DMS 273 (cell line): ENCODE results near the gene FAM167B.

Experiments
- DNase-seq: peaks from one replicate; lab custom pipeline; 2025; ENCODE audit not compliant: unreplicated experiment; lab: John Stamatoyannopoulos, UW

FAM167B gene

DNA sequence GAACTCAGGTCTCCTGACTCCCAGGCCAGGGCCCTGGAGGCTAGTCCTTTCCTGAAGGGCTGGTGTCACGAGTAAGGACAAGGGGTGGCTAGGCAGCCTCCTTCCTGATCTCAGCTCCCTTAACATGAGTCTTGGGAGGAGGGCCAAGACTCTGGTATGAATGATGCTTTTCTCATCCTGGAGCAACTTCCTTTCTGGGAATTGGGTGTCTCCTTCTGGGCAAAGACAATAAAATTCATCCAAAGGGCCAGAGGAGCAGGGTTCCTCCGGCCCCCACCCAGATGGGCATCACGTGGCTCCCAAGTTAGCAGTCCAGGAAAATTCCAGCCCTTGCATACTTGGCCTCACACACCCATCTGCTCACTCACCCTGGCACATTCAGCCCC lies at the start of gene FAM167B:
FAM167B (plus strand) TSS at position 335 of the 386 bp plus-strand sequence. CDS start 200 bp downstream, outside the sequence.
- no peak for DNase-seq

DNA sequence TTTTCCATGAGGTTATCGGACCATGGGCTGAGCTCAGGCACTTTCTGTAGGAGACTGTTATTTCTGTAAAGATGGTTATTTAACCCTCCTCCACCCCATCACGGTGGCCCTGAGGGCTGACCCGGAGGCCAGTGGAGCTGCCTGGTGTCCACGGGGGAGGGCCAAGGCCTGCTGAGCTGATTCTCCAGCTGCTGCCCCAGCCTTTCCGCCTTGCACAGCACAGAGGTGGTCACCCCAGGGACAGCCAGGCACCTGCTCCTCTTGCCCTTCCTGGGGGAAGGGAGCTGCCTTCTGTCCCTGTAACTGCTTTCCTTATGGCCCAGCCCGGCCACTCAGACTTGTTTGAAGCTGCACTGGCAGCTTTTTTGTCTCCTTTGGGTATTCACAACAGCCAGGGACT lies 49.2 kb upstream of the FAM167B start:
- DNase-seq: peak; percentile 35

DNA sequence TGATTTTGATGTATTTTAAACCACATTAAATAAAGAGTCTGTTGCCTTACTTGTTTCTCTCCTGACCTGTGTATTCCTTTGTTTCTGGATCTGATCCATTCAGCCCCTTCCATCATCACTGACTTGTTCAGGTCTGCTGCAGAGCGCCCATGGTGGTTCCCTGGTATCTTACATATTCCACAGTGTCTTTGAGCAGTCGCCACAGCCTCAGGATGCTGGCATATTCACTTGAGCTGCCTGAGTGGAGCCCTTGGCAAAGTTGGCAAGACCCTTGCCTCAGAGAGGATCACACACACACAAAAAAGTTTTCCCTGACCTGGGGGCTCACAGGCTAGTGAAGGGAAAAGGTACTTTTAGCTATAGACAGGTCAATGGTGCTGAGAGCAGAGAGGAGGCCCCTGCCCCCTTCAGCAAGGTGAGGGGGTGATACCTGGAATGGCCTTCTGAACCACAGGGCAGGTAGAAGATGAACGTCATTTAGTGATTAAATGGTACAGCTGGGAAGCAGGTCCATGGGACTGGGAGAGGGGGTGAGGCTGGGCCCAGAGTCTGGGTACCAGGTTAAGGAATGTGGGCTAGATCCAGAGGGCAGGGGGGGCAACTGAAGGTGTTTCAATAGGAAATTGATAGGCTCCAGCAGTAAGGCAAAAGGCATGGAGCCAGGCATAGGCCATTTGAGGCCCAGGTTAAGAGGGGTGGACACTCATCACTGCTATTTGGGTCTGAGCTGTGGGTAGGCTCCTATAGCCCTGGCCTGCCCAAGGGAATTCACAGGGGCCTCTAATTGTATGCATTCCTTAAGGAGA lies 48.6 kb upstream of the FAM167B start:
- no peak for DNase-seq

GRCh38 chr1:32199043-32199716 lies 47.8 kb upstream of the FAM167B start:
- DNase-seq: no peak

DNA sequence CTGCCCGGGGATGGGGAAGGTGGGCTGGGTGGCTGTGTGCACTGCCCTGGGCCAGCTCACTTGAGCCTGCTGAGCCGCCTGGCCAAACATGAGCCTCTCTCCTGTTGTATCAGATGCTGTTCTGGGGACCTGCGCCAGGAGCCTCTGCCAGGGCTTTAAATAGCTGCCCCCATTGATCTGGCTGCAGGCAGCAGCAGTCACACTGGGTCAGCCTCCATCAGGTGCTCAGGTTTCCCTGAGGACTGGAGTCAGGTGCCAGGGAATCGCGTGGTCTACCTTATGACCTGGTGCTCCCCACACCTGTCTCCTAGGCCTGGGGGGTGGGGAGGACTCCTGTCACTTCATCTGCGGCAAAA lies 47.3 kb upstream of the FAM167B start:
- peak; percentile 54 for DNase-seq

GRCh38 chr1:32200226-32201010 lies 46.6 kb upstream of the FAM167B start, which contains the start of gene CCDC28B:
TSS of gene CCDC28B (plus strand) at chr1:32200595. CDS start at chr1:32201936, 1,341 bp downstream.
- DNase-seq: peak; percentile 82

GRCh38 chr1:32201011-32201855 lies 45.8 kb upstream of the FAM167B start:
- no peak for DNase-seq

DNA sequence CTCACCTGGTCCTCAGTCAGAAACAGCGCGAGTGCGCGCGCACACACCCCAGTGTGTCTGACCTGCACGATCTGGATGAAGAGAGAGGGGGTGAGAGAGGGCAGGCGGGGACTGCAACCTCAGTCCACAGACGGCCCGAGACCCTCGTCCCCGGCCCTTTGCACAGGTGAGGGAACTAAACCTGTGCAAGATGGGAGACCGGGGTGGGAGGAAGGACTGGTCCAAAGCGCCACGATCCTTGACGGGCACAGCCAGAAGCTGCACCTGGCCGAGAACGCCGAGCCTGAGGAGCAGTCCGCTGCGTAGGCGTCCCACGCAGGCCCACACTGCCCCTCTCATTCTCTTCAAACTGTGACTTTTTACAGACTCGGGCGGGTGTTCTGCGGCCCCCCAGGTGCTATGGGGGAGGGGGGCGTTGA lies 42.1 kb upstream of the FAM167B start:
- no peak for DNase-seq

DNA sequence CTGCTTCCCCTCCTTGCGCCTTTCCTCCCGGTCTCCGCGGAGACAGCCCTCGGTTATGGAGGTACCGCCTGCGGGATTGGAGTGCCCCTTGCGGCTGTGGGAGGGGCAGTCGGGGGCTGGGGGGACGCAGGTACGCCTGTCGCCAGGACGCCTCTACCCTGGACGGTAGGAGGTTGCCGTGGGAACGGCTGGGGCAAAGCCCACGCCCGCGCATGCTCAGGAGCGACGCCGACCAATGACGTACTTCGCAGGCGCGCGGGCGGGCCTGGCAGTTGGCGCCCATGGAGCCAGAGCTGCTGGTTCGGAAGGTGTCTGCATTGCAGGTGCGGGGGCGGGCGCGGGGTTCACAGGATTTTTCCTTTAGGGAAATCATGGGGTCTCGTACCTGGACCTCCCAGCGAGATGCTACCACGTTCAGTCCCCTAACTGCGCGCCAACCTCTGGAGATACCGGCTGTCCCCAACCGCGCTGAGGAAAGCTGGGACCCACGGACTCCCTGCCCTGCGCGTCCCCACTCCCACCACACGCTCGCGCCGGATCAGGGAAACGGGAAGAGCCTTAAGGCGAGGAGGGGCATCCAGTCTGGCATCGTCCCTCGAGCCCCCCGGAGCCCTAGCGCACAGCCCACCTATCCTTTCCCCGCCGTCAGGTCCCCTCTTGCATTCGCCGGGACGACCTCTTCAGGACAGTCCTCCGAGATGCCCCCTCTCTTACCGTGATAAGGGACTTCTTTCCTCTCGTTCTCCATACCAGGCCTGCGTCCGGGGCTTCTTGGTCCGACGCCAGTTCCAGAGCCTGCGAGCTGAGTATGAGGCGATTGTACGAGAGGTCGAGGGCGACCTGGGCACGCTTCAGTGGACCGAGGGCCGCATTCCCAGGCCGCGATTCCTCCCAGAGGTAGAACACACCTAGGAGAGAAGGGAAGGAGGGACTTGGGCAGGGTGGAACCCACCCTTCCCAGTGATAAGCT lies 41.3 kb upstream of the FAM167B start, which contains the start of gene IQCC:
IQCC (plus strand) TSS at position 271 of the 970 bp plus-strand sequence; CDS start at position 282, 11 bp downstream.
- peak; percentile 96 for DNase-seq

DNA sequence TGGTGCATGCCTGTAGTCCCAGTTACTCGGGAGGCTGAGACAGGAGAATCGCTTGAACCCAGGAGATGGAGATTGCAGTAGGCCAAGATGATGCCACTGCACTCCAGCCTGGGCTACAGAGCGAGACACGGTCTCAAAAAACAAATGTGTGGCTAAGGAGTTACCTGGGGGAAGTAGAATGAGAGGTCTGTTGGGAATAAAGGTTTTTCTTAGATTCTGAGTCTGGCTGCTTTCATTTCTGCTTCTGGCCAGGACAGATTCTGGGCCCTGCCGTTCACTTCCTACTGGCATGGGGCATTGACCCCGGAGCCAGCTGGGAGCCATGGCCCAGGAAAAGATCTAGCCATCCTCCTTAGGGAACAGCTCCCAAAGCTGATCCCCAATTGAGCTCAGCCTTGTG lies 38.6 kb upstream of the FAM167B start:
- DNase-seq: no peak

GRCh38 chr1:32208891-32209328 lies 38.1 kb upstream of the FAM167B start, which contains the start of gene DCDC2B:
TSS of gene DCDC2B (plus strand) at chr1:32209089. CDS start at chr1:32209094, 5 bp downstream.
- peak; percentile 98 for DNase-seq

GRCh38 chr1:32215629-32216480 lies 31.2 kb upstream of the FAM167B start:
- peak; percentile 87 for DNase-seq

- DNase-seq: no peak
Observed at GRCh38 chr1:32216566-32216965, 30.5 kb upstream of the FAM167B start.

DNA sequence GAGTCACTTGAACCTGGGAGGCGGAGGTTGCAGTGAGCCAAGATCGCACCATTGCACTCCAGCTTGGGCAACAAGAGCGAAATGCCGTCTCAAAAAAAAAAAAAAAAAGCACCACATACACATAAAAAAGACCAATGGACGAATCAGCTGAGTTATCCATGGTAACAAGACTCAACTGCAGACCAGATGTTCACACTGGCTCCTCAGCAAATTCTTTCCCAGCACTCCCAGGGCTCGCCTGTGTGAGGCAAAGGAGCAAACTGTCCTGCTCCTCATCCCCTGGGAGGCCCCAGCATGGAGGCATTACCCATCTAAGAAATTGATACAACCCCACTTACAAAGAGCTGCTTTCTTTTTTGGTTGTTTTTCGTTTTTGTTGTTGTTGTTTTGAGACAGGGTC lies 28.0 kb upstream of the FAM167B start:
- DNase-seq: no peak

DNA sequence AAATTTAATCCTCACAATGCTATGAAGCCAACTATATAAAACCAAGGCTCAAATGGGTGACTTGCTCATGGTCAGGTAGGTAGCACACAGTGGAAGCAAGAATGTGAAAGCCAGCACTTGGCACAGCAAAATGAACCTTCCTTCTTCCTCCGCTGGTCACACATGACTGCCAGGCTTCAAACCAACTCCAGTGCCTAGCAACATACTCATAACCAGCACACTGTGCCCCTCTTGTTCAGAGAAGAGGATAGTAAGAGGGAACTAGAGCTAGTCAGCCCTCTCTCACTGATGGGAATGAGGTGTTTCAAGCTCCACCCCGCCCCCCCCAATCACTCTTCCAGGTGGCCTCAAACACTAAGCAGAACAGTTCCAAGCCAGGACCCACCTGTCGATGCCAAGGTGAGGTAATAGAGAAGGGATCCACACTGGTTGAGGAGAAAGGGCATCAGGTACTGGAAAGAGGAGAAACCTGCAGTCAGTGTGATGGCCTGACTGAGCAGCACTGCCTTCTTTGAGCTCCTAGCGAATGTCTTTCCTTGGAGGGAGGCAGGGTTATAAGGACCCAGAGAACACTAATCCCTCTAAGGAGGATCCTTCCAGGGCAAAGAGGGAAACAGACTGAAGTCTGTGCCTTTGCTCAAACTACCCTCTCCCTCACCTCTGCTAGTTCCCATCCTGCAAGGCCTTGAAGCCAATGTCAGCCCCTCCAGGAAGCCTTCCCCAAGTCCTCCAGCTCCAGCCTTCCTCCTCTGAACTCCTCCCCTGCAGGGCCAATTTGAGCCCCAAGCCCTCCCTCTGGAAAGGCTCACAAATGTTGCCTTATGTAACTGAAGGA lies 26.1 kb upstream of the FAM167B start:
- no peak for DNase-seq

GRCh38 chr1:32221581-32221979 lies 25.4 kb upstream of the FAM167B start:
- DNase-seq: no peak

- peak; percentile 97 for DNase-seq
Observed at GRCh38 chr1:32221980-32222755, 24.9 kb upstream of the FAM167B start, which contains the start of the genes EIF3I and TMEM234. TSS of gene EIF3I (plus strand) at chr1:32222407. CDS start at chr1:32222442, 35 bp downstream. TSS of gene TMEM234 (minus strand) at chr1:32222353. CDS start at chr1:32222322, 31 bp downstream.
